A673 (cell line): ENCODE results near the gene LRRC9.
"Not testable (repeated sequence)": the region's sequence is repeated elsewhere in the genome, so short reads cannot be mapped to it uniquely, and the experiment has no call there.

Experiments used
- EZH2 ChIP-seq: fragments of 200-600 bp; sonication (generic); IDR thresholded peaks from 2 replicates; pipeline ENCODE4 v1.6.1; 2017; ENCODE audit warnings: borderline replicate concordance, low read depth, mild to moderate bottlenecking, mixed read lengths, antibody characterized with exemption, low read length; ENCODE audit not compliant: poor library complexity, severe bottlenecking
- TF ChIP-seq, protein P1 (sequence below): fragments of 300-800, 200-600 bp; sonication (generic); conservative IDR thresholded peaks from 2 replicates; pipeline ENCODE4 v1.5.1; 2017; ENCODE audit warnings: low read depth, mild to moderate bottlenecking, antibody characterized with exemption, low read length, moderate library complexity, mixed read lengths

- TF ChIP-seq, protein P1, sequence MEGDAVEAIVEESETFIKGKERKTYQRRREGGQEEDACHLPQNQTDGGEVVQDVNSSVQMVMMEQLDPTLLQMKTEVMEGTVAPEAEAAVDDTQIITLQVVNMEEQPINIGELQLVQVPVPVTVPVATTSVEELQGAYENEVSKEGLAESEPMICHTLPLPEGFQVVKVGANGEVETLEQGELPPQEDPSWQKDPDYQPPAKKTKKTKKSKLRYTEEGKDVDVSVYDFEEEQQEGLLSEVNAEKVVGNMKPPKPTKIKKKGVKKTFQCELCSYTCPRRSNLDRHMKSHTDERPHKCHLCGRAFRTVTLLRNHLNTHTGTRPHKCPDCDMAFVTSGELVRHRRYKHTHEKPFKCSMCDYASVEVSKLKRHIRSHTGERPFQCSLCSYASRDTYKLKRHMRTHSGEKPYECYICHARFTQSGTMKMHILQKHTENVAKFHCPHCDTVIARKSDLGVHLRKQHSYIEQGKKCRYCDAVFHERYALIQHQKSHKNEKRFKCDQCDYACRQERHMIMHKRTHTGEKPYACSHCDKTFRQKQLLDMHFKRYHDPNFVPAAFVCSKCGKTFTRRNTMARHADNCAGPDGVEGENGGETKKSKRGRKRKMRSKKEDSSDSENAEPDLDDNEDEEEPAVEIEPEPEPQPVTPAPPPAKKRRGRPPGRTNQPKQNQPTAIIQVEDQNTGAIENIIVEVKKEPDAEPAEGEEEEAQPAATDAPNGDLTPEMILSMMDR: not testable (repeated sequence)
- not testable (repeated sequence) for TF ChIP-seq EZH2
These were observed 128.0 kb downstream of the LRRC9 start for GRCh38 chr14:60047976-60048375.
